Hepatocyte (in vitro differentiated cells): ENCODE measurements around the gene FAM120A. TPM values are rescaled to one million over a fixed set of nuclear protein-coding genes. Genes with fewer than 3 reads are reported as not detected.

ENCODE experiments used
- DNase-seq: peaks from one replicate; pipeline ENCODE4 v3.0.0-alpha.2; 2016; ENCODE audit warnings: low spot score
- H2AFZ ChIP-seq: fragments of 200-600 bp; sonication (generic); 2 replicates; pipeline ENCODE4 v1.6.0; 2016; ENCODE audit warnings: antibody characterized with exemption, mild to moderate bottlenecking
- H3K27ac ChIP-seq: fragments of 200-600 bp; sonication (generic); 2 replicates; pipeline ENCODE4 v1.5.1; 2016; ENCODE audit warnings: mild to moderate bottlenecking
- H3K27me3 ChIP-seq: fragments of 200-600 bp; sonication (generic); 2 replicates; pipeline ENCODE4 v1.6.1; 2016
- H3K36me3 ChIP-seq: fragments of 200-600 bp; sonication (generic); replicated peaks from 2 replicates; pipeline ENCODE4 v1.5.1; 2016; ENCODE audit warnings: low read depth; ENCODE audit not compliant: insufficient read depth
- H3K4me1 ChIP-seq: fragments of 200-600 bp; sonication (generic); 2 replicates; pipeline ENCODE4 v1.5.1; 2016; ENCODE audit warnings: mild to moderate bottlenecking, moderate library complexity; ENCODE audit not compliant: insufficient read depth
- H3K4me2 ChIP-seq: fragments of 200-600 bp; sonication (generic); 2 replicates; pipeline ENCODE4 v1.6.0; 2016
- H3K4me3 ChIP-seq: fragments of 200-600 bp; sonication (generic); 2 replicates; pipeline ENCODE4 v1.5.1; 2016; ENCODE audit warnings: mild to moderate bottlenecking
- H3K79me2 ChIP-seq: fragments of 200-600 bp; sonication (generic); 2 replicates; pipeline ENCODE4 v1.6.0; 2017; ENCODE audit warnings: mild to moderate bottlenecking
- H3K9me2 ChIP-seq: fragments of 200-600 bp; sonication (generic); replicated peaks from 2 replicates; pipeline ENCODE4 v1.6.0; 2017; ENCODE audit warnings: mild to moderate bottlenecking; ENCODE audit not compliant: insufficient read depth
- H3K9me3 ChIP-seq: fragments of 200-600 bp; sonication (generic); 2 replicates; pipeline ENCODE4 v1.5.1; 2016; ENCODE audit warnings: low read depth, mild to moderate bottlenecking
- H4K20me1 ChIP-seq: fragments of 200-600 bp; sonication (generic); 2 replicates; pipeline ENCODE4 v1.6.0; 2016; ENCODE audit warnings: mild to moderate bottlenecking; ENCODE audit not compliant: insufficient read depth, poor library complexity, severe bottlenecking
- EZH2 ChIP-seq: fragments of 200-600 bp; sonication (generic); IDR thresholded peaks from 2 replicates; pipeline ENCODE4 v1.6.1; 2016; ENCODE audit warnings: antibody characterized with exemption, mild to moderate bottlenecking, borderline replicate concordance
- EZH2phosphoT487 ChIP-seq: fragments of 200-600 bp; sonication (generic); IDR thresholded peaks from one replicate; pipeline ENCODE4 v1.6.1; 2018; ENCODE audit warnings: antibody characterized with exemption, mild to moderate bottlenecking, low read depth, moderate library complexity; ENCODE audit not compliant: unreplicated experiment, severe bottlenecking
- WGBS: methylation state at CpG from one replicate; pipeline ENCODE4 v1.1.6; 2016; ENCODE audit warnings: low lambda C conversion rate; ENCODE audit errors: missing lambda C conversion rate; 5-methylcytosine and 5-hydroxymethylcytosine counted together
- polyA plus RNA-seq: library from polyadenylated mRNA; unstranded; fragments of >200 nt; fragmentation: Nextera tagmentation; extraction: Ambion mirVana; gene quantifications from 2 replicates; pipeline ENCODE4 v1.2.1, GENCODE V29; 2016
- total RNA-seq: library from RNA; depleted of rRNA; stranded (reverse); fragments of >200 nt; gene quantifications from 2 replicates; pipeline ENCODE4 v1.2.3, GENCODE V29; 2014
- TF ChIP-seq, protein P1 (sequence below): fragments of 200-600 bp; sonication (generic); IDR thresholded peaks from 2 replicates; pipeline ENCODE4 v1.5.1; 2016; ENCODE audit warnings: antibody characterized with exemption, mild to moderate bottlenecking; ENCODE audit not compliant: poor library complexity

FAM120A gene
- total and polyA plus RNA-seq, 2 experiments from 2014 or later: 16.0 to 49.3 TPM

DNA sequence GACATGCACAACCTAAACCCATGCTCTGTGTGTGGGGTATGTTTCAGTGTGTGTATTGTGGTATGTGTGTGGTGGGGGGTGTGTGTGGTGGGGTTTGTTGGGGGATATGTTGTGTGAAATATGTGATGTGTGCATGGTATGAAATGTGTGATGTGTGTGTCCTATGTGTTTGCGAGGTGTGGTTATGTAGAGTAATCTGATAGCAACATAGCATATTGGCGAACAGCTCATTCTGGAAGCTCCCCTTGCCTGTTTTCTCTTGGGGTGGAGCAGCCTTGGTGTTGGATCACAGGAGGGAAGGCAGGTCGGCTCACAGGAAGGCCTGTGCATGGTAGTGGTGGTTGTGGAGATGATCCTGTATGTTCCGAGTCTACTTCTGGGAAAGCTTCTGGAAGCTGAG lies 89.5 kb downstream of the FAM120A start:
- H3K27me3 ChIP-seq: no peaks in the 10 kb centered on the region
- H3K36me3 ChIP-seq: no peaks in the 10 kb centered on the region
- DNase-seq: no peak
- WGBS: 86% methylated on average over 4 of the region's 4 CpGs
- no peaks in the 10 kb centered on the region for H3K9me3 ChIP-seq
- H3K4me1 ChIP-seq: no peaks in the 10 kb centered on the region
- no peaks in the 10 kb centered on the region for H3K9me2 ChIP-seq
- peaks cover 7% of the 10 kb centered on the region for H4K20me1 ChIP-seq
- no peak overlapping the region for H3K27ac ChIP-seq
- H3K79me2 ChIP-seq: peaks cover 2% of the 10 kb centered on the region
- TF ChIP-seq EZH2 (no peak), EZH2phosphoT487 (no peak)
- TF ChIP-seq, protein P1, sequence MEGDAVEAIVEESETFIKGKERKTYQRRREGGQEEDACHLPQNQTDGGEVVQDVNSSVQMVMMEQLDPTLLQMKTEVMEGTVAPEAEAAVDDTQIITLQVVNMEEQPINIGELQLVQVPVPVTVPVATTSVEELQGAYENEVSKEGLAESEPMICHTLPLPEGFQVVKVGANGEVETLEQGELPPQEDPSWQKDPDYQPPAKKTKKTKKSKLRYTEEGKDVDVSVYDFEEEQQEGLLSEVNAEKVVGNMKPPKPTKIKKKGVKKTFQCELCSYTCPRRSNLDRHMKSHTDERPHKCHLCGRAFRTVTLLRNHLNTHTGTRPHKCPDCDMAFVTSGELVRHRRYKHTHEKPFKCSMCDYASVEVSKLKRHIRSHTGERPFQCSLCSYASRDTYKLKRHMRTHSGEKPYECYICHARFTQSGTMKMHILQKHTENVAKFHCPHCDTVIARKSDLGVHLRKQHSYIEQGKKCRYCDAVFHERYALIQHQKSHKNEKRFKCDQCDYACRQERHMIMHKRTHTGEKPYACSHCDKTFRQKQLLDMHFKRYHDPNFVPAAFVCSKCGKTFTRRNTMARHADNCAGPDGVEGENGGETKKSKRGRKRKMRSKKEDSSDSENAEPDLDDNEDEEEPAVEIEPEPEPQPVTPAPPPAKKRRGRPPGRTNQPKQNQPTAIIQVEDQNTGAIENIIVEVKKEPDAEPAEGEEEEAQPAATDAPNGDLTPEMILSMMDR: no peak
- no peak overlapping the region for H3K4me3 ChIP-seq
- no peak overlapping the region for H3K4me2 ChIP-seq
- H2AFZ ChIP-seq: no peak overlapping the region

DNA sequence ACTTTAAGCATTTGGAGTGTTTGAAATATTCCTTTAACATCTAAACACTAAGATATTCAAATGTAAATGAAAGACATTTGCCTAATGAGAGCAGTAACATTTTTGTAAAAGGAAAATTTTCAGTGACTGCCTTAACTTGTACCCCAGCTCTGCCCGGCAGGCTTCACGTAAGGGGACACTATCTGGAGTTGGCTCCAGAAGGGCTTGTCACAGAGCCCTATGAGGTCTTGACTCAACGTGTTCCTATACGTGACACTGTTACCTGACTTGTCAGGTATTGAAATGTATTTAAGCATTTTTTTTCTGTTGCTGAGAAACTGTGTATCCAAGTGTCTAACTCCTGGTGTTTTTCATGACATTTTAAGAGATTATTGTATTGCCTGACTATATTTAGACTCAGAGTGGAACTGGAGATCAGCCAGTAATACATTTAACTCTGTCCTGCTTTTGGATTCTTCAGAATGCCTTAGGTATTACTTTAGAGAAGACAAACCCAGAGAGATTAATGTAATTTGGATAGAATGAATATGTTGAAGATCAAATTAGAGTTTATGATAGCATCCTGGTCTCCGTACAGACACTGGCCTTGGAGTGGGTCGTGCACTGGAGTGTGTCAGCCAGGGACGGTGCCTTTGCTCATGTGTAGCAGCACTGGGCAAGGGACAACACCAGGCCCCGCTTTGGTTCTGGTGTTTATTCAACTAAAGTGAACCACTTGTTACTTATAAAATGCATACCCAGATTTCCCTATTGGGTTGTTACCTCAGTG lies 90.3 kb downstream of the FAM120A start:
- Histone ChIP-seq H3K9me2 (no peaks in the 10 kb centered on the region), H3K36me3 (no peaks in the 10 kb centered on the region), H3K27ac (no peak overlapping the region), H4K20me1 (peaks cover 7% of the 10 kb centered on the region), H3K4me3 (no peak overlapping the region), H3K4me2 (no peak overlapping the region), H3K79me2 (peaks cover 2% of the 10 kb centered on the region), H3K27me3 (no peaks in the 10 kb centered on the region), H2AFZ (no peak overlapping the region), H3K4me1 (no peaks in the 10 kb centered on the region), H3K9me3 (no peaks in the 10 kb centered on the region)
- TF ChIP-seq, protein P1: no peak
- no peak for TF ChIP-seq EZH2phosphoT487
- TF ChIP-seq EZH2: no peak
- WGBS: 95% methylated on average over 8 of the region's 8 CpGs
- DNase-seq: no peak

DNA sequence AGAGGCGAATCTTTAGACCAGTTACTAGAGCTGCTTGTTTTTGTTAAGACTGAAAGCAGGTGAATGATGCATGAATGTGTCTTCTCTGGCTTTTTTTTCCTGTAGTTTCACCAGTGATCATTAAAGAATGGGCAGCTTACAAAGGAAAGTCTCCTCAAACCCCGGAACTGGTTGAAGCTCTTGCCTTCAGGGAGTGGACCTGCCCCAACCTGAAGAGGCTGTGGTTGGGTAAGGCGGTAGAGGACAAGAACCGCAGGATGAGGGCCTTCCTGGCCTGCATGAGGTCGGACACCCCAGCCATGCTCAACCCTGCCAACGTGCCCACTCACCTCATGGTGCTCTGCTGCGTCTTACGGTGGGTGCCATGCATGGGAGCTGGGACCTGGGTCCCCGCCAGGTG lies 91.6 kb downstream of the FAM120A start:
- H3K9me3 ChIP-seq: no peaks in the 10 kb centered on the region
- no peak overlapping the region for H2AFZ ChIP-seq
- no peaks in the 10 kb centered on the region for H3K36me3 ChIP-seq
- TF ChIP-seq EZH2phosphoT487 (no peak), EZH2 (no peak)
- TF ChIP-seq, protein P1: no peak
- no peaks in the 10 kb centered on the region for H3K4me1 ChIP-seq
- 95% methylated on average over 9 of the region's 9 CpGs for WGBS
- no peak for DNase-seq
- H4K20me1 ChIP-seq: peaks cover 7% of the 10 kb centered on the region
- H3K27ac ChIP-seq: no peak overlapping the region
- H3K27me3 ChIP-seq: no peaks in the 10 kb centered on the region
- no peaks in the 10 kb centered on the region for H3K9me2 ChIP-seq
- H3K4me2 ChIP-seq: no peak overlapping the region
- peaks cover 2% of the 10 kb centered on the region for H3K79me2 ChIP-seq
- H3K4me3 ChIP-seq: no peak overlapping the region

DNA sequence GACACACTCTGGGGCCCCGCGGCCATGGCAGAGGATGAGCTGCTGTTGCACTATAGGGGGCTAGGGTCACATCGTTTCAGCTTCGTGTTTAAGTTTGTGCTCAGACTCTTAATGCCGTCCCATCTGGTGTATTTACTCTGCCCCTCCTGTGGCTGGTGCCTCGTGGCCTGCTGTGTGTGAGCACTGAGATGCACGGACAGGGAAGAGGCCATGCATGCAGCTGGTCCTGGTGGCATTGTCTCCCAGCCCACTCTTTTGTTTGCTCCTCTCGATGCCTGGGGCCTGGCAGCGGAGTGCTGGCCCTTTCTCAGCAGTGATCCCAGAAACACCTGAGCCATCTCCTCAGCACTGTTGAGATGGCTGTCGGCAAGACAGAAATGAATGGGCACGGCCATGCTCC lies 94.9 kb downstream of the FAM120A start:
- Histone ChIP-seq H2AFZ (no peak overlapping the region), H3K4me1 (no peaks in the 10 kb centered on the region), H3K9me2 (no peaks in the 10 kb centered on the region), H3K27ac (no peak overlapping the region), H3K4me2 (no peak overlapping the region), H3K36me3 (no peaks in the 10 kb centered on the region), H3K4me3 (no peak overlapping the region), H3K79me2 (peaks cover 2% of the 10 kb centered on the region), H3K27me3 (no peaks in the 10 kb centered on the region), H4K20me1 (peaks cover 7% of the 10 kb centered on the region), H3K9me3 (no peaks in the 10 kb centered on the region)
- TF ChIP-seq, protein P1: no peak
- TF ChIP-seq EZH2phosphoT487: no peak
- no peak for DNase-seq
- WGBS: 93% methylated on average over 11 of the region's 11 CpGs
